Stomach (tissue), 9 donors: ENCODE data around the gene EMC7. TPM values are rescaled to one million over a fixed set of nuclear protein-coding genes. Genes with fewer than 3 reads are reported as not detected.

ENCODE experiments used
- DNase-seq, 2 donors: peaks; one replicate each; pipeline versions ENCODE4 v3.0.0 to v3.0.0-alpha.2; 2013 to 2019
- H3K27ac ChIP-seq, 5 donors: fragments of 200-600 bp in 4 of 5; sonication (generic) in 4 of 5; one replicate each; pipeline ENCODE4 v1.5.1; 2013 to 2019; ENCODE audit warnings: mild to moderate bottlenecking in 1 of 5, moderate library complexity in 1 of 5
- H3K27me3 ChIP-seq, 3 donors: fragments of 200-600 bp; sonication (generic); one replicate each; pipeline ENCODE4 v1.5.1; 2017 to 2019; ENCODE audit warnings: mixed run types in 1 of 3
- H3K36me3 ChIP-seq, 4 donors: fragments of 200-600 bp; sonication (generic); 1 replicate in 3 of 4; 2 replicates in 1 of 4; pipeline ENCODE4 v1.5.1; 2016 to 2019
- H3K4me1 ChIP-seq, 4 donors: fragments of 200-600 bp; sonication (generic); one replicate each; pipeline ENCODE4 v1.5.1; 2016 to 2019
- H3K4me3 ChIP-seq, 4 donors: fragments of 200-600 bp; sonication (generic) in 3 of 4; one replicate each; pipeline ENCODE4 v1.5.1; 2016 to 2019; ENCODE audit warnings: mild to moderate bottlenecking in 1 of 4
- H3K9me3 ChIP-seq, 4 donors: fragments of 200-600 bp; sonication (generic); one replicate each; pipeline ENCODE4 v1.5.1; 2016 to 2019
- EP300 ChIP-seq: sonication (generic); formaldehyde crosslinking; IDR thresholded peaks from one replicate; pipeline ENCODE4 v1.6.1; 2017; ENCODE audit warnings: antibody characterized with exemption
- POLR2A ChIP-seq, 4 donors: fragments of 450-650 bp; IDR thresholded peaks; one replicate each; pipeline ENCODE4 v1.6.1; 2016; ENCODE audit warnings: antibody characterized with exemption in 4 of 4, control low read depth in 2 of 4, mild to moderate bottlenecking in 1 of 4, moderate library complexity in 1 of 4
- POLR2AphosphoS5 ChIP-seq, 3 donors: sonication (generic); formaldehyde crosslinking; IDR thresholded peaks; one replicate each; pipeline ENCODE4 v1.6.1; 2016; ENCODE audit warnings: antibody characterized with exemption in 3 of 3
- WGBS, 5 donors: extraction: QIAGEN DNeasy Blood & Tissue Kit in 3 of 5; methylation state at CpG; one replicate each; pipeline versions ENCODE4 v1.1.5 to v1.1.7; 2013 to 2018; 5-methylcytosine and 5-hydroxymethylcytosine counted together
- intact Hi-C: fragments of 100-400 bp; cut with DNase I; formaldehyde crosslinking; loops from one replicate; pipeline ENCODE4 v1.15.1; 2023; ENCODE audit warnings: low total_unique reads
- polyA plus RNA-seq, 3 donors: library from polyadenylated mRNA; stranded (reverse); fragments of 200-250 nt; gene quantifications; one replicate each; pipeline ENCODE4 v1.2.3, GENCODE V29; 2013
- total RNA-seq, 5 donors: library from RNA; depleted of rRNA; stranded (reverse); fragments of >200 nt; gene quantifications; one replicate each; pipeline versions ENCODE4 v1.1.0 to v1.2.3, GENCODE V29; 2014 to 2016
- TF ChIP-seq, protein P1 (sequence below), 7 experiments: fragments of 450-650 bp in 4 of 7; fragments of 200-600 bp in 3 of 7; sonication (generic) in 3 of 7; IDR thresholded peaks; one replicate each; pipeline ENCODE4 v1.5.1; 2016 to 2019; ENCODE audit warnings: antibody characterized with exemption in 7 of 7, control low read depth in 2 of 7, mild to moderate bottlenecking in 1 of 7
- donor health status: healthy with polysubstance abuse.
- donor health status: Bipolar disorder and iron deficiency.
- donor health status: healthy.

EMC7 gene
- total and polyA plus RNA-seq, 8 donors = 23.2 to 73.5 (median 36.4) TPM

DNA sequence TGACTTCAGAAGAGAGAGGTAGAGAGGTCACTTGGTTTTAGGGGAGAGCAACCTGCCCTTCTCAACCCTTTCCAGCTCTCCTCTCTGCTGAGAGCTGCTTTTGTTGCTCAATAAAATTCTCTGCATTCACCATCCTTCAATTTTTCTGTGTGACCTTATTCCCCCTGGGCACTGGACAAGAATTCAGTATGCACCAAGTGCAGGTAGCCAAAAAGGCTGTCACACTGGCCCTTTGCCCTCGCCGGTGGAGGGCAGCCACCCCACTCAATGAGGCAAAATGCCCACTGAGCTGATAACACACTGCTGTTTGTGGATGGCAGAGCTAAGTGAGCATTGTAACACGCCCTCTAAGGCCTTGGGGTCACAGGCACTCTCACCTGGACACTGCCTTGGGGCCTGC is 13.1 kb upstream of the EMC7 start:
- DNase-seq = no peak
- Histone ChIP-seq H3K4me1 (no peaks in the 10 kb centered on the region), H3K9me3 (no peaks in the 10 kb centered on the region), H3K36me3 (no peaks in the 10 kb centered on the region), H3K4me3 (no peak overlapping the region), H3K27me3 (peaks cover 0 to 5% (median 0%) of the 10 kb centered on the region in 3 donors), H3K27ac (no peak overlapping the region)
- TF ChIP-seq EP300 = no peak
- TF ChIP-seq, protein P1, sequence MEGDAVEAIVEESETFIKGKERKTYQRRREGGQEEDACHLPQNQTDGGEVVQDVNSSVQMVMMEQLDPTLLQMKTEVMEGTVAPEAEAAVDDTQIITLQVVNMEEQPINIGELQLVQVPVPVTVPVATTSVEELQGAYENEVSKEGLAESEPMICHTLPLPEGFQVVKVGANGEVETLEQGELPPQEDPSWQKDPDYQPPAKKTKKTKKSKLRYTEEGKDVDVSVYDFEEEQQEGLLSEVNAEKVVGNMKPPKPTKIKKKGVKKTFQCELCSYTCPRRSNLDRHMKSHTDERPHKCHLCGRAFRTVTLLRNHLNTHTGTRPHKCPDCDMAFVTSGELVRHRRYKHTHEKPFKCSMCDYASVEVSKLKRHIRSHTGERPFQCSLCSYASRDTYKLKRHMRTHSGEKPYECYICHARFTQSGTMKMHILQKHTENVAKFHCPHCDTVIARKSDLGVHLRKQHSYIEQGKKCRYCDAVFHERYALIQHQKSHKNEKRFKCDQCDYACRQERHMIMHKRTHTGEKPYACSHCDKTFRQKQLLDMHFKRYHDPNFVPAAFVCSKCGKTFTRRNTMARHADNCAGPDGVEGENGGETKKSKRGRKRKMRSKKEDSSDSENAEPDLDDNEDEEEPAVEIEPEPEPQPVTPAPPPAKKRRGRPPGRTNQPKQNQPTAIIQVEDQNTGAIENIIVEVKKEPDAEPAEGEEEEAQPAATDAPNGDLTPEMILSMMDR (IDR thresholded peaks at IDR 0.05) = no peak
- TF ChIP-seq POLR2AphosphoS5 (IDR thresholded peaks at IDR 0.05) = no peak
- TF ChIP-seq POLR2A (IDR thresholded peaks at IDR 0.05) = no peak
- WGBS, 5 donors = 45 to 80% (median 58%) methylated on average over 2 to 3 of the region's 3 CpGs
- intact Hi-C loops = no loop called here

DNA sequence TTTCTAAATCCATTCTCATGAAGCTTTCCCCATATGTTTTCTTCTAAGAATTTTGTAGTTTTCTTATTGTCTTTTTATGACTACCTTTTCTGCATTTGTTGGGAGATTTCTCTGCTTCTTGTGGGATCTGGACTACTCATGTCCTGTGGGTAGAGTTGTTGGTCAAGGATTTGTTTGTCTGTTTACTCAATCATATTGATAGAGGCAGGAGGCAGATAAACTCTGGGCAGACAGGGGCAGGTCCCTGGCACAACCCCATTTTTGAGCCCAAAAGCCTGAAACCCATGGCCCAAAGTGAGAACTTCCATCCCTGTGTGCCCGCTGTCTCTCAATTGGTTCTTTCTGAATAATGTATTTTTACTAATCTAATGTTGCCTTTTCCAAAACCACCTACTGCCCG is 12.6 kb upstream of the EMC7 start:
- Histone ChIP-seq H3K27me3 (peaks cover 0 to 5% (median 0%) of the 10 kb centered on the region in 3 donors), H3K36me3 (no peaks in the 10 kb centered on the region), H3K4me3 (no peak overlapping the region), H3K9me3 (no peaks in the 10 kb centered on the region), H3K4me1 (no peaks in the 10 kb centered on the region), H3K27ac (no peak overlapping the region)
- DNase-seq = no peak
- intact Hi-C loops = no loop called here
- 50 to 79% (median 50%) methylated on average over 2 of the region's 2 CpGs for WGBS, 5 donors
- TF ChIP-seq EP300 = no peak
- TF ChIP-seq, protein P1 (IDR thresholded peaks at IDR 0.05) = no peak
- TF ChIP-seq POLR2AphosphoS5 (IDR thresholded peaks at IDR 0.05) = no peak
- no peak for TF ChIP-seq POLR2A (IDR thresholded peaks at IDR 0.05)

DNA sequence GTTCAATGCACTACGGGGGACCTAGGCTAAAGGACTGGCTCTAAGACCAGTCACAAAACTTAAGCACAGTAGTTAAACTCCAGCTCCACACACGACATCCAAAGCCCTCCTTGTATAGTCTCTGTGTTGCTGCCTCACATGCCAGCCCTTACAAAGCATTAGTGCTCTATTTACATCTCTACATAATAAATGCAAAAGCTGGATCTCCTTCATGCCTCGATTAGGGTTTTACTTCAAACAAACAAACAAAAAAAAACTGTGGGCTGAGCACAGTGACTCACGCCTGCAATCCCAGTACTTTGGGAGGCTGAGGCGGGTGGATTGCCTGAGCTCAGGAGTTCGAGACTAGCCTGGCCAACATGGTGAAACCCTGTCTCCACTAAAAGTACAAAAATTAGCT is 9.8 kb upstream of the EMC7 start:
- Histone ChIP-seq H3K36me3 (no peaks in the 10 kb centered on the region), H3K9me3 (no peaks in the 10 kb centered on the region), H3K4me3 (no peak overlapping the region), H3K27me3 (peaks cover 0 to 5% (median 0%) of the 10 kb centered on the region in 3 donors), H3K27ac (no peak overlapping the region), H3K4me1 (no peaks in the 10 kb centered on the region)
- DNase-seq = no peak
- 51 to 64% (median 61%) methylated on average over 6 of the region's 6 CpGs for WGBS, 5 donors
- TF ChIP-seq EP300 = no peak
- TF ChIP-seq, protein P1 (IDR thresholded peaks at IDR 0.05) = no peak
- no peak for TF ChIP-seq POLR2AphosphoS5 (IDR thresholded peaks at IDR 0.05)
- no peak for TF ChIP-seq POLR2A (IDR thresholded peaks at IDR 0.05)
- intact Hi-C loops = no loop called here

DNA sequence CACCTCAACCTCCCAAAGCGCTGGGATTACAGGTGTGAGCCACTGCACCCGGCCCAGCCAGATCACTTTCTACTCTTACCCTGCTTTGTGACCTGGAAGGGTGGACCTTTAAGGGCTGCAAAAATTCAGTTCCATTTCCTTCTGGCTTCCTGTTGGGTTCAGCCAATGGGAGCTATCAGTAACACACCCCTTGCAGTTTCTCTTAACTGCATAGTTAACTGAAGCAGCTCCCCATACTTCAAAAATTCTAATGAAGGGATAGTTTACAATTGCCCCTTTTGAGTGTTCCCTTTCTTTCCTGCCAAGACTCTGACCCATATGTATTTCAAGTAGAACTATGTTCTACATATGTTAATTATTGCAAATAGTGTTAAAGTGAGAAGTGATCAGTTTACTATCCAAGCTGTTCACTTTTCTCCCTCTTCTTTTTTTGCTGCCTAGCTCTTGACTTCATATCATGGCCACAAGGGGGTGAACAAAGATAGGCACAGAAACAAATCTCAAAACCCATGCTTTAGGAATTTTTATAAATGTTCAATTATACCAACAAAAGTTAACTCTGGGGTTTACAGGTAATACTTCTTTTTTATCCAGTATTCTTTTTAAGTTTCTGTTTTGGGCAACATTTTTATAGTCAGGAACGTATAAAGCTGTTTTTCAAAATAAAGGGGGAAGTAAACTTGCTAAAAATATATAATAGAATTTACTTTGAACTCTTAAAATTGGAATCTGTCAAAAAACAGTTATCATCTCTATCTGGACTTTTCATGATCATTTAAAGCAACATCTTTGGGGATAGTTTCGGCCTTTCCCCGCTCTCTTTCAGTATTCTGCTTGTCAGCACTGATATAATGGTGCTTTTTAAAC is 8.4 kb upstream of the EMC7 start:
- WGBS, 5 donors = 62 to 69% (median 64%) methylated on average over 5 of the region's 5 CpGs
- no peaks in the 10 kb centered on the region for H3K4me1 ChIP-seq
- intact Hi-C loops = no loop called here
- DNase-seq = peak in 1 of 2 donors; percentile 68
- no peak overlapping the region for H3K4me3 ChIP-seq
- no peaks in the 10 kb centered on the region for H3K27me3 ChIP-seq
- H3K36me3 ChIP-seq = no peaks in the 10 kb centered on the region
- TF ChIP-seq, protein P1 (IDR thresholded peaks at IDR 0.05) = peak in 5 of 7 experiments; percentile 10 to 53 (median 37)
- TF ChIP-seq POLR2AphosphoS5 (IDR thresholded peaks at IDR 0.05) = no peak
- H3K9me3 ChIP-seq = no peaks in the 10 kb centered on the region
- no peak overlapping the region for H3K27ac ChIP-seq
